GM23338 (cell line): Measurements from ENCODE around the gene TRIM34. TPM values are rescaled to one million over a fixed set of nuclear protein-coding genes. Genes with fewer than 3 reads are reported as not detected.
"Not testable (repeated sequence)": the region's sequence is repeated elsewhere in the genome, so short reads cannot be mapped to it uniquely, and the experiment has no call there.

Experiments used
- ATAC-seq: fragments of 200-7000 bp; cut with Tn5 transposase; 3 replicates; pipeline ENCODE4 v1.9.1; 2020
- DNase-seq: peaks from one replicate; pipeline ENCODE4 v3.0.0-alpha.2; 2015; ENCODE audit warnings: low spot score
- H2AFZ ChIP-seq: fragments of 200-600 bp; sonication (generic); 2 replicates; pipeline ENCODE4 v1.8.0; 2016; ENCODE audit warnings: antibody characterized with exemption, mild to moderate bottlenecking, moderate library complexity
- H3F3A ChIP-seq: fragments of 200-600 bp; sonication (generic); replicated peaks from 2 replicates; pipeline ENCODE4 v1.8.0; 2017; ENCODE audit warnings: antibody characterized with exemption, mixed run types, low read depth
- H3K27ac ChIP-seq: fragments of 200-600 bp; sonication (generic); 2 replicates; pipeline ENCODE4 v1.6.1; 2016; ENCODE audit warnings: low read depth
- H3K27me3 ChIP-seq: fragments of 200-600 bp; sonication (generic); 2 replicates; pipeline ENCODE4 v1.8.0; 2016; ENCODE audit warnings: mild to moderate bottlenecking, mixed run types, moderate library complexity; ENCODE audit not compliant: insufficient read depth
- H3K36me3 ChIP-seq: fragments of 200-600 bp; sonication (generic); 2 replicates; pipeline ENCODE4 v1.8.0; 2016; ENCODE audit warnings: mild to moderate bottlenecking; ENCODE audit not compliant: insufficient read depth
- H3K4me1 ChIP-seq: fragments of 200-600 bp; sonication (generic); 2 replicates; pipeline ENCODE4 v1.8.0; 2016; ENCODE audit warnings: mild to moderate bottlenecking, moderate library complexity; ENCODE audit not compliant: insufficient read depth
- H3K4me2 ChIP-seq: fragments of 200-600 bp; sonication (generic); 2 replicates; pipeline ENCODE4 v1.7.1; 2017; ENCODE audit warnings: mixed run types
- H3K4me3 ChIP-seq: fragments of 200-600 bp; sonication (generic); 2 replicates; pipeline ENCODE4 v1.6.1; 2016; ENCODE audit warnings: mixed run types
- H3K79me2 ChIP-seq: fragments of 200-600 bp; sonication (generic); replicated peaks from 2 replicates; pipeline ENCODE4 v1.8.0; 2017; ENCODE audit warnings: mild to moderate bottlenecking; ENCODE audit not compliant: insufficient read depth
- H3K9me2 ChIP-seq: fragments of 200-600 bp; sonication (generic); 2 replicates; pipeline ENCODE4 v1.8.0; 2017; ENCODE audit not compliant: insufficient read depth
- H4K20me1 ChIP-seq: fragments of 200-600 bp; sonication (generic); replicated peaks from 2 replicates; pipeline ENCODE4 v1.8.0; 2017; ENCODE audit warnings: mild to moderate bottlenecking; ENCODE audit not compliant: insufficient read depth
- H3K27ac Mint-ChIP-seq: 2 replicates; pipeline ENCODE4 v1.8.0; 2020; ENCODE audit warnings: inconsistent platforms, mild to moderate bottlenecking, moderate library complexity, mixed read lengths
- H3K27me3 Mint-ChIP-seq: 3 replicates; pipeline ENCODE4 v1.8.0; 2022; ENCODE audit warnings: low read depth, mild to moderate bottlenecking, moderate library complexity, mixed read lengths, inconsistent platforms; ENCODE audit not compliant: insufficient read depth, poor library complexity
- H3K36me3 Mint-ChIP-seq: 3 replicates; pipeline ENCODE4 v1.8.0; 2021; ENCODE audit warnings: low read depth, mild to moderate bottlenecking, inconsistent platforms, moderate library complexity, mixed read lengths
- H3K4me1 Mint-ChIP-seq: 3 replicates; pipeline ENCODE4 v1.8.0; 2020; ENCODE audit warnings: mild to moderate bottlenecking, inconsistent platforms, mixed read lengths
- H3K4me3 Mint-ChIP-seq: 3 replicates; pipeline ENCODE4 v1.8.0; 2021; ENCODE audit warnings: moderate library complexity, mild to moderate bottlenecking, inconsistent platforms, mixed read lengths
- H3K9me3 Mint-ChIP-seq: 3 replicates; pipeline ENCODE4 v1.8.0; 2020; ENCODE audit warnings: moderate library complexity, mild to moderate bottlenecking, inconsistent platforms, mixed read lengths
- CREB1 ChIP-seq: fragments of 250-450 bp; sonication (Bioruptor Pico); IDR thresholded peaks from 2 replicates; pipeline ENCODE4 v1.5.0; 2020; ENCODE audit warnings: low read depth, mild to moderate bottlenecking, moderate library complexity
- EZH2 ChIP-seq: fragments of 200-600 bp; sonication (generic); IDR thresholded peaks from one replicate; pipeline ENCODE4 v1.8.0; 2017; ENCODE audit warnings: antibody characterized with exemption, mild to moderate bottlenecking, low read depth; ENCODE audit not compliant: unreplicated experiment
- JUNB ChIP-seq: IDR thresholded peaks from one replicate; pipeline ENCODE4 v1.6.1; 2016; ENCODE audit warnings: antibody characterized with exemption; ENCODE audit not compliant: unreplicated experiment
- NANOG ChIP-seq: IDR thresholded peaks from 2 replicates; pipeline ENCODE4 v1.6.1; 2016; ENCODE audit warnings: antibody characterized with exemption, borderline replicate concordance
- POLR2AphosphoS5 ChIP-seq: IDR thresholded peaks from 2 replicates; pipeline ENCODE4 v1.6.1; 2016; ENCODE audit warnings: antibody characterized with exemption, low read depth
- REST ChIP-seq: IDR thresholded peaks from one replicate; pipeline ENCODE4 v1.6.1; 2018; ENCODE audit warnings: antibody characterized with exemption; ENCODE audit not compliant: unreplicated experiment
- STAT1 ChIP-seq: IDR thresholded peaks from one replicate; pipeline ENCODE4 v1.6.1; 2016; ENCODE audit warnings: antibody characterized with exemption; ENCODE audit not compliant: unreplicated experiment
- ZNF114 ChIP-seq: fragments of 250-450 bp; sonication (Bioruptor Pico); IDR thresholded peaks from 2 replicates; pipeline ENCODE4 v1.5.0; 2020; ENCODE audit warnings: mild to moderate bottlenecking, moderate library complexity
- polyA plus RNA-seq: library from polyadenylated mRNA; unstranded; fragments of >200 nt; fragmentation: Nextera tagmentation; extraction: Ambion mirVana; gene quantifications from 2 replicates; pipeline ENCODE4 v1.2.1, GENCODE V29; 2016
- total RNA-seq: library from RNA; depleted of rRNA; stranded (reverse); fragments of >200 nt; shearing (Covaris generic); gene quantifications from 2 replicates; pipeline ENCODE4 v1.2.3, GENCODE V29; 2014
- TF ChIP-seq, protein P1 (sequence below): IDR thresholded peaks from 2 replicates; pipeline ENCODE4 v1.6.1; 2016; ENCODE audit warnings: antibody characterized with exemption

The TRIM34 gene
- total and polyA plus RNA-seq, 2 experiments from 2014 or later = 1.9 to 2.6 TPM

- TF ChIP-seq POLR2AphosphoS5 (no peak), REST (no peak), JUNB (no peak), CREB1 (CRISPR knock-in tag) (no peak), NANOG (no peak), STAT1 (no peak), ZNF114 (CRISPR knock-in tag) (no peak), EZH2 (no peak)
- TF ChIP-seq, protein P1, sequence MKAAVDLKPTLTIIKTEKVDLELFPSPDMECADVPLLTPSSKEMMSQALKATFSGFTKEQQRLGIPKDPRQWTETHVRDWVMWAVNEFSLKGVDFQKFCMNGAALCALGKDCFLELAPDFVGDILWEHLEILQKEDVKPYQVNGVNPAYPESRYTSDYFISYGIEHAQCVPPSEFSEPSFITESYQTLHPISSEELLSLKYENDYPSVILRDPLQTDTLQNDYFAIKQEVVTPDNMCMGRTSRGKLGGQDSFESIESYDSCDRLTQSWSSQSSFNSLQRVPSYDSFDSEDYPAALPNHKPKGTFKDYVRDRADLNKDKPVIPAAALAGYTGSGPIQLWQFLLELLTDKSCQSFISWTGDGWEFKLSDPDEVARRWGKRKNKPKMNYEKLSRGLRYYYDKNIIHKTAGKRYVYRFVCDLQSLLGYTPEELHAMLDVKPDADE = no peak
Observed at GRCh38 chr11:5581014-5581413, 43.8 kb upstream of the TRIM34 start (continued).

DNA sequence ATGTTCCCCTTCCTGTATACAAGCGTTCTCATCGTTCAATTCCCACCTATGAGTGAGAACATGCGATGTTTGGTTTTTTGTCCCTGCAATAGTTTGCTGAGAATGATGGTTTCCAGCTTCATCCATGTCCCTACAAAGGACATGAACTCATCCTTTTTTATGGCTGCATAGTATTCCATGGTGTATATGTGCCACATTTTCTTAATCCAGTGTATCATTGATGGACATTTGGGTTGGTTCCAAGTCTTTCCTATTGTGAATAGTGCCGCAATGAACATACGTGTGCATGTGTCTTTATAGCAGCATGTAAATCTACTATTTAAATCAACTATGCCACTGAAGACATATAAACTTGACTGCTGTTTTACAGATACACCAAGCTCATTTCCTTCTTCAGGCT lies 40.3 kb upstream of the TRIM34 start:
- ATAC-seq, H3K27ac Mint-ChIP-seq, H3K79me2 ChIP-seq, H3K4me1 Mint-ChIP-seq, H3K9me3 Mint-ChIP-seq, H3K27me3 ChIP-seq, H3K27me3 Mint-ChIP-seq, H3K4me1 ChIP-seq, DNase-seq, H3K36me3 Mint-ChIP-seq, H2AFZ ChIP-seq, H3K36me3 ChIP-seq, H3K4me3 ChIP-seq, H3K27ac ChIP-seq, H3F3A ChIP-seq, H3K9me2 ChIP-seq, H3K4me2 ChIP-seq, H4K20me1 ChIP-seq, H3K4me3 Mint-ChIP-seq: not testable (repeated sequence)

DNA sequence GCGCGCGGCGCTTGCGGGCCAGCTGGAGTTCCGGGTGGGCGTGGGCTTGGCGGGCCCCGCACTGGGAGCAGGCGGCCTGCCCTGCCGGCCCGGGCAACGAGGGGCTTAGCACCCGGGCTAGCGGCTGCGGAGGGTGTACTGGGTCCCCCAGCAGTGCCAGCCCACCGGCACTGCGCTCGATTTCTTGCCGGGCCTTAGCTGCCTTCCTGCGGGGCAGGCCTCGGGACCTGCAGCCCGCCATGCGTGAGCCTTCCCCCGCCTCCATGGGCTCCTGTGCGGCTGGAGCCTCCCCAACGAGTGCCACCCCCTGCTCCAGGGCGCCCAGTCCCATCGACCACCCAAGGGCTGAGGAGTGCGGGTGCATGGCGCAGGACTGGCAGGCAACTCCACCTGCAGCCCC lies 34.9 kb upstream of the TRIM34 start:
- H3K27ac Mint-ChIP-seq, H3K36me3 ChIP-seq, H3K9me3 Mint-ChIP-seq, H3K4me1 ChIP-seq, H3K27me3 Mint-ChIP-seq, ATAC-seq, DNase-seq, H3K4me2 ChIP-seq, H3K9me2 ChIP-seq, H3K4me3 Mint-ChIP-seq, H3K79me2 ChIP-seq, H4K20me1 ChIP-seq, H3K27ac ChIP-seq, H3K36me3 Mint-ChIP-seq, H3F3A ChIP-seq, H3K27me3 ChIP-seq, H3K4me3 ChIP-seq, H2AFZ ChIP-seq, H3K4me1 Mint-ChIP-seq: not testable (repeated sequence)
